Stimulated activated CD8-positive, alpha-beta memory T cell treated with anti-CD3 and anti-CD28 coated beads, Interleukin-12 subunit alpha, Interleukin-12 subunit beta, amount 100 ng/mL, for 24 hours (primary cell): ENCODE data around the gene WFIKKN2.

Experiments used
- DNase-seq: peaks from one replicate; pipeline ENCODE4 v3.0.0-alpha.2; 2020; ENCODE audit errors: extremely low read depth

WFIKKN2 gene

GRCh38 chr17:50834429-50835300 lies 721 bp upstream of the WFIKKN2 start:
- no peak for DNase-seq

- no peak for DNase-seq
Measured at GRCh38 chr17:50836826-50837225, 1.4 kb downstream of the WFIKKN2 start.

- no peak for DNase-seq
Measured at GRCh38 chr17:50837286-50837979, 2.0 kb downstream of the WFIKKN2 start.

- DNase-seq = no peak
Measured at GRCh38 chr17:50837980-50838954, 2.9 kb downstream of the WFIKKN2 start.

- DNase-seq = no peak
Measured at GRCh38 chr17:50839591-50840310, 4.4 kb downstream of the WFIKKN2 start.

GRCh38 chr17:50840311-50840851 lies 5.0 kb downstream of the WFIKKN2 start:
- DNase-seq = no peak

- DNase-seq = no peak
Measured at GRCh38 chr17:50841277-50841948, 6.0 kb downstream of the WFIKKN2 start.

- no peak for DNase-seq
Measured at GRCh38 chr17:50841949-50842354, 6.6 kb downstream of the WFIKKN2 start.

GRCh38 chr17:50842506-50843149 lies 7.2 kb downstream of the WFIKKN2 start:
- DNase-seq = no peak

GRCh38 chr17:50843150-50843905 lies 7.9 kb downstream of the WFIKKN2 start:
- DNase-seq = no peak

- DNase-seq = no peak
Measured at GRCh38 chr17:50844117-50844700, 8.8 kb downstream of the WFIKKN2 start.

GRCh38 chr17:50845240-50846147 lies 10.1 kb downstream of the WFIKKN2 start:
- no peak for DNase-seq

GRCh38 chr17:50847566-50847965 lies 12.2 kb downstream of the WFIKKN2 start:
- DNase-seq = no peak

GRCh38 chr17:50848039-50848438 lies 12.7 kb downstream of the WFIKKN2 start:
- DNase-seq = no peak

GRCh38 chr17:50848711-50849110 lies 13.3 kb downstream of the WFIKKN2 start:
- DNase-seq = no peak

GRCh38 chr17:50850640-50851039 lies 15.3 kb downstream of the WFIKKN2 start:
- no peak for DNase-seq

GRCh38 chr17:50853015-50853615 lies 17.7 kb downstream of the WFIKKN2 start:
- no peak for DNase-seq
